ENCODE measurements around the gene FAM76A.

GRCh38 chr1:27689423-27690173, 36.2 kb upstream of the FAM76A start:
- no peak for TF ChIP-seq EZH2 (IDR thresholded peaks at IDR 0.05)
- no peak for TF ChIP-seq POLR2AphosphoS5 (IDR thresholded peaks at IDR 0.05; ENCODE audit: borderline replicate concordance, low read depth, low read length)
- no peak for TF ChIP-seq FOXP2 (optimal IDR thresholded peaks at IDR 0.05; ENCODE audit: control extremely low read depth, extremely low read length, insufficient read depth)
